Activated T-helper 1 cell treated with Interleukin-2 at 50 U/mL for 16 hours (primary cell): ENCODE measurements around the gene GPHN.

ENCODE experiments used
- DNase-seq: peaks from one replicate; pipeline ENCODE4 v3.0.0-alpha.2; 2020; ENCODE audit warnings: low read depth

GPHN gene

GRCh38 chr14:67167420-67168109 lies 659.6 kb downstream of the GPHN start:
- no peak for DNase-seq

- DNase-seq, result no peak
Observed at GRCh38 chr14:67168110-67168441, 660.1 kb downstream of the GPHN start.

- DNase-seq, result no peak
Observed at GRCh38 chr14:67170660-67171059, 662.7 kb downstream of the GPHN start.

GRCh38 chr14:67172056-67172455 lies 664.1 kb downstream of the GPHN start:
- DNase-seq, result no peak

GRCh38 chr14:67172520-67172919 lies 664.6 kb downstream of the GPHN start:
- DNase-seq, result no peak

- DNase-seq, result no peak
Observed at GRCh38 chr14:67173719-67174118, 665.8 kb downstream of the GPHN start.

- no peak for DNase-seq
Observed at GRCh38 chr14:67186172-67186768, 678.3 kb downstream of the GPHN start.

GRCh38 chr14:67186789-67187584 lies 679.0 kb downstream of the GPHN start:
- DNase-seq, result no peak

GRCh38 chr14:67187826-67188225 lies 679.9 kb downstream of the GPHN start:
- no peak for DNase-seq

GRCh38 chr14:67188326-67188725 lies 680.4 kb downstream of the GPHN start:
- DNase-seq, result no peak

GRCh38 chr14:67191768-67192290 lies 683.9 kb downstream of the GPHN start:
- DNase-seq, result no peak

GRCh38 chr14:67192366-67192765 lies 684.4 kb downstream of the GPHN start:
- DNase-seq, result no peak

- DNase-seq, result no peak
Observed at GRCh38 chr14:67195279-67195678, 687.3 kb downstream of the GPHN start.

GRCh38 chr14:67199016-67199415 lies 691.1 kb downstream of the GPHN start:
- DNase-seq, result no peak

- DNase-seq, result no peak
Observed at GRCh38 chr14:67207810-67208209, 699.9 kb downstream of the GPHN start.

GRCh38 chr14:67218126-67218525 lies 710.2 kb downstream of the GPHN start:
- DNase-seq, result no peak

- DNase-seq, result no peak
Observed at GRCh38 chr14:67221248-67221981, 713.5 kb downstream of the GPHN start.

GRCh38 chr14:67221982-67222328 lies 714.0 kb downstream of the GPHN start:
- no peak for DNase-seq

GRCh38 chr14:67225523-67225922 lies 717.6 kb downstream of the GPHN start:
- no peak for DNase-seq

- DNase-seq, result no peak
Observed at GRCh38 chr14:67228325-67228984, 720.5 kb downstream of the GPHN start.
